Liver (tissue), 9 donors: Measurements from ENCODE around the gene CCNYL1. TPM values are rescaled to one million over a fixed set of nuclear protein-coding genes. Genes with fewer than 3 reads are reported as not detected.

Experiments used
- DNase-seq: peaks from one replicate; pipeline ENCODE4 v3.0.0-alpha.2; 2017; ENCODE audit warnings: low spot score
- H3K27ac ChIP-seq, 2 donors: one replicate each; pipeline ENCODE4 v1.7.0; 2013; ENCODE audit warnings: inconsistent platforms in 2 of 2, low read length in 2 of 2, control low read depth in 1 of 2, low read depth in 1 of 2, mild to moderate bottlenecking in 1 of 2
- H3K27me3 ChIP-seq, 4 donors: one replicate each; pipeline versions ENCODE4 v1.6.1 to v1.7.0; 2013; ENCODE audit warnings: low read length in 3 of 4, inconsistent platforms in 1 of 4, mild to moderate bottlenecking in 1 of 4, moderate library complexity in 1 of 4; ENCODE audit not compliant: control insufficient read depth in 4 of 4, insufficient read depth in 4 of 4
- H3K36me3 ChIP-seq, 4 donors: one replicate each; pipeline versions ENCODE4 v1.6.1 to v1.7.0; 2013; ENCODE audit warnings: low read length in 3 of 4, mild to moderate bottlenecking in 3 of 4, low read depth in 1 of 4, moderate library complexity in 1 of 4; ENCODE audit not compliant: control insufficient read depth in 4 of 4, insufficient read depth in 3 of 4
- H3K4me1 ChIP-seq, 4 donors: one replicate each; pipeline versions ENCODE4 v1.6.1 to v1.7.0; 2013; ENCODE audit warnings: low read length in 3 of 4, mild to moderate bottlenecking in 3 of 4, moderate library complexity in 1 of 4; ENCODE audit not compliant: control insufficient read depth in 4 of 4, insufficient read depth in 4 of 4
- H3K4me3 ChIP-seq, 3 donors: one replicate each; pipeline versions ENCODE4 v1.6.1 to v1.7.0; 2013; ENCODE audit warnings: low read length in 3 of 3, control low read depth in 1 of 3, low read depth in 1 of 3, mild to moderate bottlenecking in 1 of 3
- H3K9ac ChIP-seq, 2 donors: one replicate each; pipeline ENCODE4 v1.7.0; 2013; ENCODE audit warnings: low read length in 2 of 2, mild to moderate bottlenecking in 2 of 2, moderate library complexity in 2 of 2, control low read depth in 1 of 2, low read depth in 1 of 2
- H3K9me3 ChIP-seq, 4 donors: one replicate each; pipeline versions ENCODE4 v1.6.1 to v1.7.0; 2013; ENCODE audit warnings: low read length in 3 of 4; ENCODE audit not compliant: control insufficient read depth in 4 of 4
- FOXA1 ChIP-seq: IDR thresholded peaks from 2 replicates; pipeline ENCODE4 v1.6.1; 2016; ENCODE audit warnings: antibody characterized with exemption
- FOXA2 ChIP-seq: IDR thresholded peaks from 2 replicates; pipeline ENCODE4 v1.6.1; 2016; ENCODE audit warnings: antibody characterized with exemption
- HNF4G ChIP-seq: IDR thresholded peaks from 2 replicates; pipeline ENCODE4 v1.6.1; 2016; ENCODE audit warnings: antibody characterized with exemption
- JUND ChIP-seq, 2 donors: IDR thresholded peaks; 2 replicates each; pipeline ENCODE4 v1.6.1; 2016; ENCODE audit warnings: antibody characterized with exemption in 2 of 2
- REST ChIP-seq: IDR thresholded peaks from 2 replicates; pipeline ENCODE4 v1.6.1; 2016; ENCODE audit warnings: antibody characterized with exemption, mild to moderate bottlenecking
- RXRA ChIP-seq, 2 donors: IDR thresholded peaks; 2 replicates each; pipeline ENCODE4 v1.6.1; 2017 to 2018; ENCODE audit warnings: antibody characterized with exemption in 2 of 2, mild to moderate bottlenecking in 1 of 2
- TAF1 ChIP-seq: conservative IDR thresholded peaks from 2 replicates; pipeline ENCODE4 v1.6.1; 2016; ENCODE audit warnings: antibody characterized with exemption, mild to moderate bottlenecking
- YY1 ChIP-seq: IDR thresholded peaks from 2 replicates; pipeline ENCODE4 v1.6.1; 2016; ENCODE audit warnings: antibody characterized with exemption, mild to moderate bottlenecking
- WGBS: extraction: QIAGEN DNeasy Blood & Tissue Kit; methylation state at CpG from one replicate; pipeline ENCODE4 v1.1.7; 2013; 5-methylcytosine and 5-hydroxymethylcytosine counted together
- polyA plus RNA-seq, 2 donors: library from polyadenylated mRNA; stranded (reverse) in 1 of 2; unstranded in 1 of 2; fragments of 200-250 nt in 1 of 2; fragments of >200 nt in 1 of 2; fragmentation: Nextera tagmentation in 1 of 2; extraction: Ambion mirVana in 1 of 2; gene quantifications; one replicate each; pipeline versions ENCODE4 v1.2.1 to v1.2.3, GENCODE V29; 2013 to 2015
- total RNA-seq, 2 donors: library from RNA; depleted of rRNA; stranded (reverse); fragments of >200 nt; gene quantifications; one replicate each; pipeline ENCODE4 v1.2.3, GENCODE V29; 2014
- TF ChIP-seq, protein P1 (sequence below): fragments of 150-350 bp; IDR thresholded peaks from 2 replicates; pipeline ENCODE4 v1.5.1; 2017; ENCODE audit warnings: improper control_type of control experiment, low read depth, low read length; ENCODE audit not compliant: missing input control
- donor health status: healthy.
- donor health status: healthy.
- donor health status: healthy.
- donor health status: healthy.
- donor health status: healthy.

Gene CCNYL1
- total and polyA plus RNA-seq, 4 donors, result 5.8 to 9.3 (median 8.2) TPM

DNA sequence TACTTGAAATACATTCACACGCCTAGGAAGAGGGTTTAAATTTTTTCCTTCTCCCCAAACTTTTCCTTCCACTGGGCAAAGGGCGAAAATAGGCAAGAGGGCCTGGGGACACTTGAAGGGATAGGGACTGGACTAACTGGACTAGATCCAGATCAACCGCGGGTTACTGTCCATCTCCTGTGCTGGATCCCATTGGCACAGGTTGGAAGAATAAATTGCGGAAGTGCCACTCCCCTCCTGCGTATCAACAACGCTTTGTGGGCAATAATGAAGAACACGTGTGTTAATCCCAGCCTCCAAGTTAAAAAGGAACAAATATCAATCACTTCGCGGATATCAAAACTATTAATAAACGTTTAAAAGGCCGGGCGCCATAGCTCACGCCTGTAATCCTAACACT is 60.0 kb downstream of the CCNYL1 start:
- Histone ChIP-seq H3K9me3 (no peaks in the 10 kb centered on the region), H3K27me3 (no peaks in the 10 kb centered on the region), H3K27ac (peak overlapping the region; percentile 82 to 84), H3K4me1 (peaks cover 2 to 48% (median 27%) of the 10 kb centered on the region in 4 donors), H3K4me3 (peak overlapping the region in 1 of 3 donors; percentile 92), H3K36me3 (no peaks in the 10 kb centered on the region), H3K9ac (peak overlapping the region in 1 of 2 donors; percentile 26)
- 64% methylated on average over 14 of the region's 14 CpGs for WGBS
- TF ChIP-seq JUND (IDR thresholded peaks at IDR 0.05) (no peak), REST (peak; percentile 1)
- DNase-seq, result no peak

DNA sequence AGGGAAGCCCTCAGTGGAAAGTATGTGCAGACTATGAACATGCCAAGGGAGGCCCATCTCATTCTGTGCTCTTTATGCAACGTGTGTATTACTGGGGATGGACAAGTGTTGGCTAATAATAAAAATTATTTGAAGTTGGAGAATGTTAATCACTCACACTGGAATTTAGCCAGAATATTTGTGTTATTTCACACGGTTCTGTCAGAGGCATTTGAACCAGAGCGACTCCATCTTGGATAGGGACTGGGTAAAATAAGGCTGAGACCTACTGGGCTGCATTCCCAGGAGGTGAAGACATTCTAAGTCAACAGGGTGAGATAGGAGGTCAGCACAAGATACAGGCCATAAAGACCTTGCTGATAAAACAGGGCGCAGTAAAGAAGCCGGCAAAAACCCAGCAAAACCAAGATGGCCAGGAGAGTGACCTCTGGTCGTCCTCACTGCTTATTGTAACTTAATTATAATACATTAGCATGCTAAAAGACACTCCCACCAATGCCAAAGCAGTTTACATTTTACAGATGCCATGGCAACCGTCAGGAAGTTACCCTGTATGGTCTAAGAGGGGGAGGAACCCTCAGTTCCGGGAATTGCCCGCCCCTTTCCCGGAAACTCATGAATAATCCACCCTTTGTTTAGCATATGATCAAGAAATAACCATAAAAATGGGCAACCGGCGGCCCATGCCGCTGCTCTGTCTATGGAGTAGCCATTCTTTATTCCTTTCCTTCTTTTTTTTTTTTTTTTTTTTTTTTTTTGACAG is 60.8 kb downstream of the CCNYL1 start:
- Histone ChIP-seq H3K27ac (no peak overlapping the region), H3K27me3 (no peaks in the 10 kb centered on the region), H3K9ac (no peak overlapping the region), H3K36me3 (no peaks in the 10 kb centered on the region), H3K4me1 (peaks cover 2 to 48% (median 28%) of the 10 kb centered on the region in 4 donors), H3K9me3 (no peaks in the 10 kb centered on the region), H3K4me3 (no peak overlapping the region)
- DNase-seq, result no peak
- WGBS, result 85% methylated on average over 13 of the region's 13 CpGs
- TF ChIP-seq RXRA (IDR thresholded peaks at IDR 0.05), result no peak
- TF ChIP-seq, protein P1, sequence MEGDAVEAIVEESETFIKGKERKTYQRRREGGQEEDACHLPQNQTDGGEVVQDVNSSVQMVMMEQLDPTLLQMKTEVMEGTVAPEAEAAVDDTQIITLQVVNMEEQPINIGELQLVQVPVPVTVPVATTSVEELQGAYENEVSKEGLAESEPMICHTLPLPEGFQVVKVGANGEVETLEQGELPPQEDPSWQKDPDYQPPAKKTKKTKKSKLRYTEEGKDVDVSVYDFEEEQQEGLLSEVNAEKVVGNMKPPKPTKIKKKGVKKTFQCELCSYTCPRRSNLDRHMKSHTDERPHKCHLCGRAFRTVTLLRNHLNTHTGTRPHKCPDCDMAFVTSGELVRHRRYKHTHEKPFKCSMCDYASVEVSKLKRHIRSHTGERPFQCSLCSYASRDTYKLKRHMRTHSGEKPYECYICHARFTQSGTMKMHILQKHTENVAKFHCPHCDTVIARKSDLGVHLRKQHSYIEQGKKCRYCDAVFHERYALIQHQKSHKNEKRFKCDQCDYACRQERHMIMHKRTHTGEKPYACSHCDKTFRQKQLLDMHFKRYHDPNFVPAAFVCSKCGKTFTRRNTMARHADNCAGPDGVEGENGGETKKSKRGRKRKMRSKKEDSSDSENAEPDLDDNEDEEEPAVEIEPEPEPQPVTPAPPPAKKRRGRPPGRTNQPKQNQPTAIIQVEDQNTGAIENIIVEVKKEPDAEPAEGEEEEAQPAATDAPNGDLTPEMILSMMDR, result no peak
- no peak for TF ChIP-seq FOXA1
- no peak for TF ChIP-seq TAF1
- TF ChIP-seq YY1, result no peak
- TF ChIP-seq HNF4G, result no peak
- no peak for TF ChIP-seq FOXA2
- no peak for TF ChIP-seq REST
